ENCODE measurements around the gene MRAS. TPM values are rescaled to one million over a fixed set of nuclear protein-coding genes. Genes with fewer than 3 reads are reported as not detected.

The MRAS gene
- total and polyA plus RNA-seq, 2 of the 8 experiments (the other 6 are each of a cell fraction or from before 2014, with no cell fraction given): 10.6 to 16.2 TPM

DNA sequence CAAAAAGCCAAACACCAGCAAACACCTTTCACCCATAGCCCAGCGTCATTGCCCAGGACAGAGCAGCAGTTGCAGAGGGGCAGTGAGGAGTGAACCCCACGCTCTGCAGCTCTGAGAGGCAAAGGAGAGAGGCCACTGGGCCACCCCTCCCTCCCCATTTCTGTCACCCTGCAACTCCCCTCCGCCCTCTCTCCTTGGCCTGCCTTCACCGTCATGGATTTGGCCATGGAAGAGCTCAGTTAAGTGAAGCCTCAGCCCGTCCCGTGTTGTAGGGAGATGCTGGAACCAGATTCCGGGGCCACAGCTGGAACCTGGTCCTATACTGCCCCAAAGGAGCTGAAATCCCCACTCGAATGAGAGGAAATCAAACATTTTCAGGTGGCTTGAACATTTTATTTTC lies 21.9 kb downstream of the MRAS start:
- no peaks in the 10 kb centered on the region for H4K20me1 ChIP-seq (replicated peaks in 1 of 2; ENCODE audit: control insufficient read depth in 1 of 2, insufficient read depth in 2 of 2, low read length in 2 of 2)
- H3K4ac ChIP-seq (replicated peaks; ENCODE audit: insufficient read length, low read depth, low read length): no peak overlapping the region
- POLR2A ChIA-PET (ENCODE audit: partially characterized antibody): interaction anchor here (1.5 kb wide), 1 partner anchor 24 kb away, joined by 3 read pairs; no protein-coding TSS in a partner anchor
- H3K79me2 ChIP-seq (ENCODE audit: control insufficient read depth in 1 of 2, insufficient read depth in 2 of 2, low read length in 2 of 2): no peaks in the 10 kb centered on the region
- no peak overlapping the region for H3K9ac ChIP-seq (replicated peaks in 1 of 4; ENCODE audit: extremely low read depth in 1 of 4, low read depth in 3 of 4, low read length in 3 of 4)
- no peak overlapping the region for H4K5ac ChIP-seq (ENCODE audit: insufficient read length, low read depth, low read length)
- H3K36me3 ChIP-seq (ENCODE audit: control insufficient read depth in 2 of 4, insufficient read depth in 4 of 4, low read length in 3 of 4): no peaks in the 10 kb centered on the region
- no peaks in the 10 kb centered on the region; a peak in 1 of 7 replicates for H3K4me1 ChIP-seq (replicated peaks in 1 of 4; ENCODE audit: control insufficient read depth in 3 of 4, insufficient read depth in 4 of 4, low read length in 3 of 4)
- H3K23ac ChIP-seq (ENCODE audit: insufficient read length): no peak overlapping the region
- no peak overlapping the region for H2AFZ ChIP-seq (ENCODE audit: low read length)
- 77% methylated on average over 8 of the region's 8 CpGs; no CpG with 5 or more reads in 1 of the 2 experiments for WGBS, 2 experiments (ENCODE audit: extremely low coverage in 1 of 2, insufficient coverage in 1 of 2, insufficient read length in 1 of 2, insufficient replicate concordance in 2 of 2, low coverage in 1 of 2, low lambda C conversion rate in 2 of 2, missing lambda C conversion rate in 1 of 2)
- H3K56ac ChIP-seq (replicated peaks; ENCODE audit: insufficient read length, low read depth, low read length): no peak overlapping the region
- H3K79me1 ChIP-seq (ENCODE audit: low read depth, low read length): no peaks in the 10 kb centered on the region; the same call in 1 of the 2 replicates
- FAIRE-seq (no peak), DNase-seq (ENCODE audit: low read depth in 1 of 2, low spot score in 2 of 2) (no peak)
- H3K9me3 ChIP-seq (ENCODE audit: insufficient read depth in 2 of 2, low read depth in 1 of 2, low read length in 1 of 2): no peaks in the 10 kb centered on the region
- no peak overlapping the region for H2BK120ac ChIP-seq (replicated peaks; ENCODE audit: low read depth, low read length)
- no peak overlapping the region for H3K14ac ChIP-seq (ENCODE audit: insufficient read length)
- H2AK5ac ChIP-seq (ENCODE audit: low read depth, low read length): no peak overlapping the region
- H3K18ac ChIP-seq (ENCODE audit: extremely low read depth, low read length): no peak overlapping the region
- CTCF ChIA-PET (ENCODE audit: partially characterized antibody): interaction anchor here (1.0 to 4.3 kb wide), 7 partner anchors 11 to 77 kb away, joined by 3 to 25 read pairs (median 3); no protein-coding TSS in a partner anchor
- H2BK20ac ChIP-seq (ENCODE audit: low read length): no peak overlapping the region
- H2BK12ac ChIP-seq (ENCODE audit: low read depth, low read length): no peak overlapping the region
- H3K4me2 ChIP-seq (ENCODE audit: insufficient read depth in 1 of 2, low read depth in 2 of 2, low read length in 2 of 2): no peak overlapping the region
- no peak overlapping the region for H3K27ac ChIP-seq (ENCODE audit: low read depth, low read length)
- no peak overlapping the region for H4K8ac ChIP-seq (ENCODE audit: extremely low read depth, insufficient read depth, low read length)
- H3K4me3 ChIP-seq (ENCODE audit: extremely low read depth in 1 of 4, insufficient read depth in 2 of 4, low read depth in 3 of 4, low read length in 4 of 4): no peak overlapping the region
- H4K91ac ChIP-seq (replicated peaks; ENCODE audit: insufficient read length, low read length): no peak overlapping the region
- no peaks in the 10 kb centered on the region for H3K23me2 ChIP-seq (ENCODE audit: low read depth, low read length)
- TF ChIP-seq CHD2 (IDR thresholded peaks at IDR 0.05; ENCODE audit: low read length) (no peak), PHF8 (conservative IDR thresholded peaks at IDR 0.05; ENCODE audit: low read depth, low read length) (no peak), BACH1 (IDR thresholded peaks at IDR 0.05; ENCODE audit: low read length) (no peak), SAP30 (IDR thresholded peaks at IDR 0.05; ENCODE audit: insufficient read depth, insufficient replicate concordance, low read length) (no peak)
- H3K27me3 ChIP-seq (replicated peaks in 1 of 4; ENCODE audit: control insufficient read depth in 3 of 4, extremely low read depth in 1 of 4, insufficient read depth in 3 of 4, low read length in 3 of 4): no peaks in the 10 kb centered on the region
- no peak overlapping the region for H2BK5ac ChIP-seq (ENCODE audit: low read depth, low read length)
- H2BK15ac ChIP-seq (ENCODE audit: low read length): no peak overlapping the region
